ENCODE measurements around the gene ERFE.

The ERFE gene

DNA sequence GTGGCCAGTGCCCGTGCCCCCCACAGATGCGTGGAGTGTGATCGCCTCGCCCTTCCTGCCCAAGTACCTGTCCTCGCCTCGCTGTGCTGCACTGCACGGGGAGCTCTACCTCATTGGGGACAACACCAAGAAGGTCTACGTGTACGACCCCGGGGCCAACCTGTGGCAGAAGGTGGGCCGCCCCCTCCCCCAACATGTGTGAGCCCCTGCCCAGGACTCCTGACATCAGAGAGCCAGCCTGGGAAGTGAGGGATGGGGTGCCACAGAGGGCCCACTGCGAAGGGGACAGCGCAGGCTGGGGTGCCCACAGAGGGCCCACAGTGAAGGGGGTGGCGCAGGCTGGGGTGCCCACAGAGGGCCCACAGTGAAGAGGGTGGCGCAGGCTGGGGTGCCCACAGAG is 9.8 kb upstream of the ERFE start:
- Histone ChIP-seq H3K4me3 (ENCODE audit: low read depth in 1 of 5, low read length in 5 of 5) (no peak overlapping the region), H3K9ac (ENCODE audit: low read length in 5 of 5) (no peak overlapping the region), H3K36me3 (ENCODE audit: control insufficient read depth in 5 of 5, insufficient read depth in 5 of 5, low read length in 5 of 5) (peaks cover 0 to 6% (median 0%) of the 10 kb centered on the region in 5 donors), H3K27me3 (ENCODE audit: control insufficient read depth in 5 of 5, insufficient read depth in 4 of 5, low read length in 5 of 5) (no peaks in the 10 kb centered on the region), H3K4me1 (ENCODE audit: control insufficient read depth in 5 of 5, insufficient read depth in 5 of 5, low read length in 5 of 5) (peaks cover 0 to 11% (median 4%) of the 10 kb centered on the region in 5 donors), H3K27ac (ENCODE audit: low read depth, low read length) (no peak overlapping the region), H3K9me3 (ENCODE audit: control insufficient read depth in 5 of 5, low read length in 5 of 5) (no peaks in the 10 kb centered on the region)

DNA sequence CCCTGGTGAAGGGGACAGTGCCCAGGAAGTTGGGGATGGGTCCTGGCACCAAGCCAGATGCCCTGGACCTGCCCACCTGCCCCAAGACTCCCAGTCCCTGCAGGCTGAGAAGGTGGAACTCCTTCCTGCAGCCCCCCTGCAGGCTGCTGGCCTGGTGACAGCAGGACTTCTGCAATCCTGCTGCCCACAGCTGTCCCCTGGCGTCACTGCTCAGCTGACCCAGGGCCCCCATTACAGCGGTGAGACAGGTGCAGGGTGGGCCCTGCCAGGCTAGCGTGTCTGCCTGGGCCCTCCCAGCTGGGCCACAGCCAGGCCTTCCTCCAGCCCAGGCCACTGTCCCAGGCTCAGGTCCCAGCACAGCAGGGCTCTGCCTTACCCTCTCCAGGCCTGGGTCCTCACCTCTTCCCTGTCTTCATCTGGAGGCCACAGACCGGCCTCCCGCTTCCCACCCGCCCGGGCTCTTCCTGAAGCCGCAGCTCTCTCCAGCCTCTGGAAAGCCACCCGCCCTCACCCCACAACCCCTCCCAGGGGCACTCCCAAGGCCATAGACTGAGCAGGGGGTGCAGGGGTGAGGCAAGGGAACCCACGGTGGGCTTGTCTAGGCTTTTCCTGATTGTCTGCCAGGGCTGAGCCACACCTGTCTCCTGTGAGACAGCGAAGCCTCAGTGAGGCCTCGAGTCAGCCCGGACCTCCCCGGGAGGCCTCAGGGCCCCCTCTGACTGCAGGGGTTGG is 8.8 kb upstream of the ERFE start:
- peaks cover 0 to 6% (median 0%) of the 10 kb centered on the region in 5 donors for H3K36me3 ChIP-seq (ENCODE audit: control insufficient read depth in 5 of 5, insufficient read depth in 5 of 5, low read length in 5 of 5)
- no peak overlapping the region for H3K9ac ChIP-seq (ENCODE audit: low read length in 5 of 5)
- peaks cover 0 to 3% (median 0%) of the 10 kb centered on the region in 5 donors for H3K9me3 ChIP-seq (ENCODE audit: control insufficient read depth in 5 of 5, low read length in 5 of 5)
- no peak overlapping the region for H3K4me3 ChIP-seq (ENCODE audit: low read depth in 1 of 5, low read length in 5 of 5)
- H3K4me1 ChIP-seq (ENCODE audit: control insufficient read depth in 5 of 5, insufficient read depth in 5 of 5, low read length in 5 of 5): peaks cover 0 to 10% (median 3%) of the 10 kb centered on the region in 5 donors
- H3K27ac ChIP-seq (ENCODE audit: low read depth, low read length): no peak overlapping the region
- H3K27me3 ChIP-seq (ENCODE audit: control insufficient read depth in 5 of 5, insufficient read depth in 4 of 5, low read length in 5 of 5): no peaks in the 10 kb centered on the region

DNA sequence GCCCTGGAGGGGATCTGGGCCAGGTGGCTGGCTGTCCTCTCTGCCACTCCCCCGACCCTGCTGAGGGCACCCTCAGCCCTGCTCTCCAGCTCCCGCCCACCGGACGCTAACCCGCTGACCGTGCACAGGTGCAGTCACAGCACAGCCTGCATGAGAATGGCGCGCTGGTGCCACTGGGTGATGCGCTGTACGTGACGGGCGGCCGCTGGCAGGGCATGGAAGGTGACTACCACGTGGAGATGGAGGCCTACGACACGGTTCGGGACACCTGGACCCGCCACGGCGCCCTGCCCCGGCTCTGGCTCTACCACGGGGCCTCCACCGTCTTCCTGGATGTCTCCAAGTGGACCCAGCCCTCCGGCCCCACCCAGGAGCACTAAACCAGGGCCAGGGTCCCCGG is 8.1 kb upstream of the ERFE start:
- Histone ChIP-seq H3K4me1 (ENCODE audit: control insufficient read depth in 5 of 5, insufficient read depth in 5 of 5, low read length in 5 of 5) (peaks cover 0 to 10% (median 3%) of the 10 kb centered on the region in 5 donors), H3K36me3 (ENCODE audit: control insufficient read depth in 5 of 5, insufficient read depth in 5 of 5, low read length in 5 of 5) (peaks cover 0 to 4% (median 0%) of the 10 kb centered on the region in 5 donors), H3K9me3 (ENCODE audit: control insufficient read depth in 5 of 5, low read length in 5 of 5) (peaks cover 0 to 3% (median 0%) of the 10 kb centered on the region in 5 donors), H3K9ac (ENCODE audit: low read length in 5 of 5) (no peak overlapping the region), H3K4me3 (ENCODE audit: low read depth in 1 of 5, low read length in 5 of 5) (no peak overlapping the region), H3K27ac (ENCODE audit: low read depth, low read length) (no peak overlapping the region), H3K27me3 (ENCODE audit: control insufficient read depth in 5 of 5, insufficient read depth in 4 of 5, low read length in 5 of 5) (no peaks in the 10 kb centered on the region)

DNA sequence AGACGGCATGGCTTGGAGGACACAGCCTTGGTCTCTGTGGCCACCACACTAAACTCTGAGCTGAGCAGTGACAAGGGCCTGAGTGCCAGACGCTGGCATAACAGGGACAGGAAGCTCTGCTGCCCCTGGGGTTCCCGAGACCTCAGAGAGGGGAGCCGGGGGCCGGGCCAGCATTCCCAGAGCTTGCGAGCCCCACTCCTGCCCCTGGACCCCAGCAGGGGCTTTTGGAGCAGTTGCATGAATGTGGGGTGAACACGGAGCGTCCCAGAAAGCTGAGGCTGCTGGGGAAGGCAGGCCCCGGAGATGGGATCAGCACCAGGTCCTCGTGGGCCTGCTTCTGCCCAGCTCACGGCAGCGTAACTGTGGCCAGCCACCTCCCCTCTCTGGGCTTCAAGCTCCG is 7.6 kb upstream of the ERFE start:
- no peak overlapping the region for H3K27ac ChIP-seq (ENCODE audit: low read depth, low read length)
- no peaks in the 10 kb centered on the region for H3K36me3 ChIP-seq (ENCODE audit: control insufficient read depth in 5 of 5, insufficient read depth in 5 of 5, low read length in 5 of 5)
- H3K4me1 ChIP-seq (ENCODE audit: control insufficient read depth in 5 of 5, insufficient read depth in 5 of 5, low read length in 5 of 5): peaks cover 0 to 10% (median 3%) of the 10 kb centered on the region in 5 donors
- H3K9me3 ChIP-seq (ENCODE audit: control insufficient read depth in 5 of 5, low read length in 5 of 5): peaks cover 0 to 3% (median 0%) of the 10 kb centered on the region in 5 donors
- no peaks in the 10 kb centered on the region for H3K27me3 ChIP-seq (ENCODE audit: control insufficient read depth in 5 of 5, insufficient read depth in 4 of 5, low read length in 5 of 5)
- H3K9ac ChIP-seq (ENCODE audit: low read length in 5 of 5): no peak overlapping the region
- H3K4me3 ChIP-seq (ENCODE audit: low read depth in 1 of 5, low read length in 5 of 5): no peak overlapping the region

DNA sequence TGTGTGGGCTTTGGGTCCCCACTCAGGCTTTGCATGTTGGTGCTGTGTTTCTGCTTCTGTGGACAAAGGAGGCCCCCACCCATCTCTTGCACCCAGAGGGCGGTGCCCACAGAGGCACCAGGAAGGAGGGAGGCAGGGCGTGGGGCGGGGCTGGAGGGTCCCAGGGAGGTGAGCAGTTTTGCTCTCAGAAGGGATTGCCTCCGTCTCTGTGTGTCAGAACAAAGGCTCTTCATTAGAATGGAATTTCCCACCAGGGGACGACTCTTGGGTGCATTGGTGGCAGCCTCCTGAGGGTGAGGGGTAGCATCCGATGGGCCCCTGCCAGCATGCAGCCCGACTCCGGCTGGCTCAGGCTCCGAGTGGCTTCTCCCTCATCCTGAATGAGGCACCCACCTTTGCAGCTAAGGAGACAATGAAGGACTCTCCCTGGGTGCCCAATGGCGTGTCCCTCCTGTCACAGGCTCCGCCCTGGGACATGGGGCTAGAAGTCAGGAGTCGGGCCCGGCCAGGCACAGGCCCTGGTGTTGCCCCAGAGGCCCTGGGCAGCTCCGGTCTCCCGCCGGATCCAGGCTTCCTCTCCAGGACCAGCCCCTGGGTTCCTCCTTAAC is 7.0 kb upstream of the ERFE start:
- no peaks in the 10 kb centered on the region for H3K27me3 ChIP-seq (ENCODE audit: control insufficient read depth in 5 of 5, insufficient read depth in 4 of 5, low read length in 5 of 5)
- H3K4me3 ChIP-seq (ENCODE audit: low read depth in 1 of 5, low read length in 5 of 5): no peak overlapping the region
- H3K27ac ChIP-seq (ENCODE audit: low read depth, low read length): no peak overlapping the region

DNA sequence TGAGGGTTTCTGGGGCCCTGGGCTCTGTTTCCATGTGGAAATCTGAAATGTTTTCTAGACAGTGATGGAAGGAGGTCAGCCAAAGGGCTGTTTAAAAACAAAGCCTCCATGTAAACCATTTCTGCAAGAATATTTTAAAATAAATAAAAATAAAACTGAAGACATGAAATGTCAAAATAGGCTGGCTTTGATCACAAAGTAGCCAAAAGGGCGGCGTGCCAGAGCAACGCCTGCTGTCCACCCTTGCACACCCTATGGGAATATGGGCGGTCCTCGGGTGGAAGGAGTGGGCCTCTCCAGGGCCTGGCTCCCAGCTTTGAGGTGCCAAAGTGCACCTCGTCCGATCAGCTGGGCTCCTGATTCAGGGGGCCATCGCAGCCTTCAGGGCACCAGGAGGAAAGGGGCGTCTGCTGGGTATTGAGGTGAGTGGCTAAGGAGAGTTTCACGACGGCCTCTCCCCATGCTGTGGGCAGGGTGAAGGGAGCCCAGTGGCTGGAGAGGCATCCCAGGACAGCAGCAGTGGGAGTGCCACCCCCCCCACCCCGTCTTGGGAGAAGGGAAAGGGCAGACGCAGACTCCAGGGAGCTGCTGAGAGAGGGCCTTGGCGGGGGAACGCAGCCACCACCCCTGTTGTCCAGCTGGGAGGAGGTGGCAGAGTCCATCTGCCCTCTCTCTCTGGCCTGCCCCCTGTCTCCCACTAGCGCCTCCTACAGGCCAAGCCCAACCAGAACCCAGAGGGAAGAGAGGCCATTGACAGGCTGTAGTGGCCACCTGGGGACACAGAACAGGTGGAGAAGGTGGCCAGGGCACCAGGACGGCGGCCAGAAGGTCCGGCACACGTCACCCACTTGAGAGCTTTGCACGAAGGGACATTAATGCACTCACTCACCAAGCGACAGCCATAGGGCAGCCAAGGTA is 5.7 kb upstream of the ERFE start:
- Histone ChIP-seq H3K4me3 (ENCODE audit: low read depth in 1 of 5, low read length in 5 of 5) (no peak overlapping the region), H3K27me3 (ENCODE audit: control insufficient read depth in 5 of 5, insufficient read depth in 4 of 5, low read length in 5 of 5) (no peaks in the 10 kb centered on the region), H3K36me3 (ENCODE audit: control insufficient read depth in 5 of 5, insufficient read depth in 5 of 5, low read length in 5 of 5) (no peaks in the 10 kb centered on the region), H3K27ac (ENCODE audit: low read depth, low read length) (no peak overlapping the region), H3K9me3 (ENCODE audit: control insufficient read depth in 5 of 5, low read length in 5 of 5) (peaks cover 0 to 3% (median 0%) of the 10 kb centered on the region in 5 donors), H3K9ac (ENCODE audit: low read length in 5 of 5) (no peak overlapping the region), H3K4me1 (ENCODE audit: control insufficient read depth in 5 of 5, insufficient read depth in 5 of 5, low read length in 5 of 5) (peaks cover 0 to 11% (median 3%) of the 10 kb centered on the region in 5 donors)

More for the DNA sequence above, 7.0 kb upstream of the ERFE start:
- H3K36me3 ChIP-seq (ENCODE audit: control insufficient read depth in 5 of 5, insufficient read depth in 5 of 5, low read length in 5 of 5): no peaks in the 10 kb centered on the region
- H3K9ac ChIP-seq (ENCODE audit: low read length in 5 of 5): no peak overlapping the region
- H3K4me1 ChIP-seq (ENCODE audit: control insufficient read depth in 5 of 5, insufficient read depth in 5 of 5, low read length in 5 of 5): peaks cover 0 to 10% (median 3%) of the 10 kb centered on the region in 5 donors
- peaks cover 0 to 3% (median 0%) of the 10 kb centered on the region in 5 donors for H3K9me3 ChIP-seq (ENCODE audit: control insufficient read depth in 5 of 5, low read length in 5 of 5)

DNA sequence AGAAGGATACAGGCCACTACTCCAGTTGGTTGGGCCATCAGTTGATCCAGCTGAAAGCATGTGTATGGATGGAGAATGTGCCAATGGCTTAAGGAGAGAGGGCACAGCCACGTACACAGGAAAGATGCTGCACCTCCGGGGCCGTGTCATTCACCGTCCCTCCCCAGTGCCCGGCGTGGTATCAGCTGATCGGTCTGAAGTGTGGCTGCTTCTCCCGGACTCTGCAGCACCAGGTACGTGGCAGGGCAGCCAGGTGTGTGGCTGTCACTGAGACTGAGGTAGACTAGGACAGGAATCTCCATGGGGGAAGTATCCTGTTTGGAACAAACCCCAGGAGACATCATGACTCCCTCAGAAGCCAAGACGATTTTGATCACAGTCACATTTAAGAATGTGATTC is 4.2 kb upstream of the ERFE start:
- Histone ChIP-seq H3K4me1 (ENCODE audit: control insufficient read depth in 5 of 5, insufficient read depth in 5 of 5, low read length in 5 of 5) (peaks cover 0 to 21% (median 9%) of the 10 kb centered on the region in 5 donors), H3K4me3 (ENCODE audit: low read depth in 1 of 5, low read length in 5 of 5) (no peak overlapping the region), H3K27ac (ENCODE audit: low read depth, low read length) (no peak overlapping the region)

DNA sequence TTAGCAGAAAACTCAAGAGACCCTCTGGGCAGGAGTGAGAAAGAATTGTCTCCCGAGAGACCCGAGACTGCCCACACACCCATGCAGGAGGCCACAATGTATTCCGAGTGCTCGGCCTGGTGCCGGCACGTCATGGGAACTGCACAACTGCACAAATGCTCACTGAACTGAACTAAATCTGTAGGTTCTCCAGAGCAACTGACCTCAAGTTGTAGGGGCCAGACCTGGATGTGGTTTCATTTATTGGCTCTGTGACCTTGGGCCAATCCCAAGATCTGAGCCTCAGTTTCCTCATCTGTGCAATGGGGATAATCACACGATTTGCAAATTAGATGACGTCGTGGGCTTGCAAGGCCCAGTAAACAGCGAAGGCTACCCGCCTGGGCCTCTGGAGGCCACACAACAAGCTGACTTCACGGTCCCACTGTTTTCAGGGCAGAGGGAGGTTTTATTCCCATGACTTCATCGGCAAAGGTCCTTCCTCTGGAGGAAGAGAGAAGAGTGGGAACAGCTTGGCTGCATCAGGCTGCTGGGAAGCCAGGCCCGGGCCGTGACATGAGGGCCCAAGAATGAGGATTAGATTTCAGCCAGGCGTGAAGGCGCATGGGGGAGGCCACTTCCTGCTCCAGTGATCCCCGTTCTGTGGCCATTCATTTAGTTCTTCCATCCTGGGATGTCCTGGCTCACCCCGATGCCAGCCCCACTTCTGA is 3.6 kb upstream of the ERFE start:
- no peak overlapping the region for H3K9ac ChIP-seq (ENCODE audit: low read length in 5 of 5)
- H3K27ac ChIP-seq (ENCODE audit: low read depth, low read length): no peak overlapping the region

More for the DNA sequence above, 4.2 kb upstream of the ERFE start:
- Histone ChIP-seq H3K36me3 (ENCODE audit: control insufficient read depth in 5 of 5, insufficient read depth in 5 of 5, low read length in 5 of 5) (no peaks in the 10 kb centered on the region), H3K9ac (ENCODE audit: low read length in 5 of 5) (no peak overlapping the region), H3K9me3 (ENCODE audit: control insufficient read depth in 5 of 5, low read length in 5 of 5) (peaks cover 0 to 3% (median 0%) of the 10 kb centered on the region in 5 donors), H3K27me3 (ENCODE audit: control insufficient read depth in 5 of 5, insufficient read depth in 4 of 5, low read length in 5 of 5) (peaks cover under 1 to 4% (median 3%) of the 10 kb centered on the region in 5 donors)

More for the DNA sequence above, 3.6 kb upstream of the ERFE start:
- H3K36me3 ChIP-seq (ENCODE audit: control insufficient read depth in 5 of 5, insufficient read depth in 5 of 5, low read length in 5 of 5): no peaks in the 10 kb centered on the region
- peaks cover 0 to 21% (median 9%) of the 10 kb centered on the region in 5 donors for H3K4me1 ChIP-seq (ENCODE audit: control insufficient read depth in 5 of 5, insufficient read depth in 5 of 5, low read length in 5 of 5)
- H3K4me3 ChIP-seq (ENCODE audit: low read depth in 1 of 5, low read length in 5 of 5): no peak overlapping the region
- peaks cover 0 to 3% (median 0%) of the 10 kb centered on the region in 5 donors for H3K9me3 ChIP-seq (ENCODE audit: control insufficient read depth in 5 of 5, low read length in 5 of 5)
- peaks cover 6 to 11% (median 9%) of the 10 kb centered on the region in 5 donors for H3K27me3 ChIP-seq (ENCODE audit: control insufficient read depth in 5 of 5, insufficient read depth in 4 of 5, low read length in 5 of 5)
